ENCODE results near the gene POLR1A. TPM values are rescaled to one million over a fixed set of nuclear protein-coding genes. Genes with fewer than 3 reads are reported as not detected.

The POLR1A gene
- total RNA-seq, 1 donor, result 17.4 TPM

DNA sequence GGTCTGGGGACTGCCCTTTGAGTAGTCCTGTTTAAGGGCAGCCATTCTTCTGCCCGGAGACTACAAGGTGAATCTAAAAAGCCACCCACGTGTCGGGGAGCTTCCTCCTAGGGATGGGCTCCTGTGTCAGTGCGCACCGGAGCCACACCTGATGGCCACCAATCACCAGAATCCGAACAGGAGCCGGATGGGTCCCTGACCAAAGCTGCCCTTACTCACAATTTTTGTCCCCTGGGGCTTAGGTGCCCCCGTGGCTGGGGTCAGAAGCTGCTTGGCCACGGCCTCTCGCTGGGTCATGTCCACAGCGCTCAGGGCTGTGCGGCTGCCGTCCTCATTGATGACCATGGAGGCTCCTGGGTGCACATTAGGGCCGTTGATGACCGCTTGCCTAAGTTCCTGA lies 30.9 kb downstream of the POLR1A start:
- no peak for DNase-seq (ENCODE audit: insufficient read length, low spot score, missing footprints)

DNA sequence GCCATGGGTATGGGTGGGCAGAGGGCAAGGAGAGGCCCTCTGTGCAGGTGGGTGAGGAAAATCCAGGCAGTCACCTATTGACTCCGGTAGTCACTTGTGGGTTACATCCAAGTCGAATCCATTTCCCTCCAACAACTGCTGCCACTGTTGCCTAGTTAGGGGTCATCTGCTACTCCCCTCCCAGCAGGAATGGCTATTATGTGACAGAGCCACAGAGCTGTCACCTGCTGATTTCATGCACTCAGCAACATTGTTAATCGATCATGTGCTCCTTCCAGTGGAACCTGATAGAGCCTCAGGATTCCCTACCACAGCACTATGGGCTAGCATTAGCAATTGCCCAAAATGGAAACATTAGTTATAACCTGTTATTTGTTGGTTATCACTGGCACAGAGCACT lies 31.4 kb downstream of the POLR1A start:
- DNase-seq (ENCODE audit: insufficient read length, low spot score, missing footprints), result no peak
- H3K27ac ChIP-seq (ENCODE audit: low read depth, low read length), result no peak overlapping the region
- no peaks in the 10 kb centered on the region for H3K9me3 ChIP-seq (ENCODE audit: low read depth, low read length)
- no peaks in the 10 kb centered on the region for H3K27me3 ChIP-seq (ENCODE audit: insufficient read depth, low read length)
- H3K79me2 ChIP-seq (ENCODE audit: insufficient read depth, low read length), result no peaks in the 10 kb centered on the region
- peaks cover 22% of the 10 kb centered on the region for H3K4me1 ChIP-seq (ENCODE audit: insufficient read depth, low read length)
- H3K36me3 ChIP-seq (ENCODE audit: insufficient read depth, low read length), result peaks cover 60% of the 10 kb centered on the region
- no peak overlapping the region for H3K4me2 ChIP-seq (ENCODE audit: insufficient read depth, low read length)
- TF ChIP-seq, protein P1, sequence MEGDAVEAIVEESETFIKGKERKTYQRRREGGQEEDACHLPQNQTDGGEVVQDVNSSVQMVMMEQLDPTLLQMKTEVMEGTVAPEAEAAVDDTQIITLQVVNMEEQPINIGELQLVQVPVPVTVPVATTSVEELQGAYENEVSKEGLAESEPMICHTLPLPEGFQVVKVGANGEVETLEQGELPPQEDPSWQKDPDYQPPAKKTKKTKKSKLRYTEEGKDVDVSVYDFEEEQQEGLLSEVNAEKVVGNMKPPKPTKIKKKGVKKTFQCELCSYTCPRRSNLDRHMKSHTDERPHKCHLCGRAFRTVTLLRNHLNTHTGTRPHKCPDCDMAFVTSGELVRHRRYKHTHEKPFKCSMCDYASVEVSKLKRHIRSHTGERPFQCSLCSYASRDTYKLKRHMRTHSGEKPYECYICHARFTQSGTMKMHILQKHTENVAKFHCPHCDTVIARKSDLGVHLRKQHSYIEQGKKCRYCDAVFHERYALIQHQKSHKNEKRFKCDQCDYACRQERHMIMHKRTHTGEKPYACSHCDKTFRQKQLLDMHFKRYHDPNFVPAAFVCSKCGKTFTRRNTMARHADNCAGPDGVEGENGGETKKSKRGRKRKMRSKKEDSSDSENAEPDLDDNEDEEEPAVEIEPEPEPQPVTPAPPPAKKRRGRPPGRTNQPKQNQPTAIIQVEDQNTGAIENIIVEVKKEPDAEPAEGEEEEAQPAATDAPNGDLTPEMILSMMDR (IDR thresholded peaks at IDR 0.05; ENCODE audit: extremely low read depth, low read depth, low read length), result no peak
- H3K4me3 ChIP-seq (ENCODE audit: insufficient read depth, low read length), result no peak overlapping the region
- H4K20me1 ChIP-seq (ENCODE audit: insufficient read depth, low read length), result peaks cover 4% of the 10 kb centered on the region
- H2AFZ ChIP-seq (ENCODE audit: low read length), result no peak overlapping the region

More for the DNA sequence above, 30.9 kb downstream of the POLR1A start:
- Histone ChIP-seq H2AFZ (ENCODE audit: low read length) (no peak overlapping the region), H3K9me3 (ENCODE audit: low read depth, low read length) (no peaks in the 10 kb centered on the region), H3K27me3 (ENCODE audit: insufficient read depth, low read length) (no peaks in the 10 kb centered on the region), H3K79me2 (ENCODE audit: insufficient read depth, low read length) (no peaks in the 10 kb centered on the region), H3K36me3 (ENCODE audit: insufficient read depth, low read length) (peaks cover 58% of the 10 kb centered on the region), H3K27ac (ENCODE audit: low read depth, low read length) (no peak overlapping the region), H3K4me1 (ENCODE audit: insufficient read depth, low read length) (peaks cover 18% of the 10 kb centered on the region), H4K20me1 (ENCODE audit: insufficient read depth, low read length) (peaks cover 5% of the 10 kb centered on the region), H3K4me3 (ENCODE audit: insufficient read depth, low read length) (no peak overlapping the region), H3K4me2 (ENCODE audit: insufficient read depth, low read length) (no peak overlapping the region)
- TF ChIP-seq, protein P1 (IDR thresholded peaks at IDR 0.05; ENCODE audit: extremely low read depth, low read depth, low read length), result no peak

DNA sequence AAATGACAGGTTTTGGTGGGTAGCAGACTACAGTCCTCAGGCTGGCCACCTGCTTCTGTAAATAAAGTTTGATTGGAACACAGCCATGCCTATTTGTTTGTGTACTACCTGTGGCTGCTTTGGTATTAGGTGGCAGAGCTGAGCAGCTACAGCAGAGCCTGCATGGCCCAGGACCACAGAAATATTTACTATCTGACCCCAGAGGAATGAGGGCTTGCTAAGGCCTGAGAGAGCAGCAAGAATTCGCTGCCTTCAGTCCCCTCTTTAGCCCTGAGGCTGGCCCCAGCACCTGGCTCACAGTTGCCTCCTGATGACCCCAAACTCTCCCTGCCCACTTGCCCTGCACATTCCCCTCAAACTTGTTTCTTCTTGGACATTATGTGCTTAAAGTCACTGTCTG lies 32.5 kb downstream of the POLR1A start:
- H2AFZ ChIP-seq (ENCODE audit: low read length), result no peak overlapping the region
- H3K36me3 ChIP-seq (ENCODE audit: insufficient read depth, low read length), result peaks cover 61% of the 10 kb centered on the region
- TF ChIP-seq, protein P1 (IDR thresholded peaks at IDR 0.05; ENCODE audit: extremely low read depth, low read depth, low read length), result no peak
- no peak for DNase-seq (ENCODE audit: insufficient read length, low spot score, missing footprints)
- peak overlapping the region; percentile 98 for H3K27ac ChIP-seq (ENCODE audit: low read depth, low read length)
- no peaks in the 10 kb centered on the region for H3K79me2 ChIP-seq (ENCODE audit: insufficient read depth, low read length)
- H3K4me3 ChIP-seq (ENCODE audit: insufficient read depth, low read length), result no peak overlapping the region
- no peak overlapping the region for H3K4me2 ChIP-seq (ENCODE audit: insufficient read depth, low read length)
- peaks cover 32% of the 10 kb centered on the region for H3K4me1 ChIP-seq (ENCODE audit: insufficient read depth, low read length)
- no peaks in the 10 kb centered on the region for H3K27me3 ChIP-seq (ENCODE audit: insufficient read depth, low read length)
- H3K9me3 ChIP-seq (ENCODE audit: low read depth, low read length), result no peaks in the 10 kb centered on the region
- no peaks in the 10 kb centered on the region for H4K20me1 ChIP-seq (ENCODE audit: insufficient read depth, low read length)

DNA sequence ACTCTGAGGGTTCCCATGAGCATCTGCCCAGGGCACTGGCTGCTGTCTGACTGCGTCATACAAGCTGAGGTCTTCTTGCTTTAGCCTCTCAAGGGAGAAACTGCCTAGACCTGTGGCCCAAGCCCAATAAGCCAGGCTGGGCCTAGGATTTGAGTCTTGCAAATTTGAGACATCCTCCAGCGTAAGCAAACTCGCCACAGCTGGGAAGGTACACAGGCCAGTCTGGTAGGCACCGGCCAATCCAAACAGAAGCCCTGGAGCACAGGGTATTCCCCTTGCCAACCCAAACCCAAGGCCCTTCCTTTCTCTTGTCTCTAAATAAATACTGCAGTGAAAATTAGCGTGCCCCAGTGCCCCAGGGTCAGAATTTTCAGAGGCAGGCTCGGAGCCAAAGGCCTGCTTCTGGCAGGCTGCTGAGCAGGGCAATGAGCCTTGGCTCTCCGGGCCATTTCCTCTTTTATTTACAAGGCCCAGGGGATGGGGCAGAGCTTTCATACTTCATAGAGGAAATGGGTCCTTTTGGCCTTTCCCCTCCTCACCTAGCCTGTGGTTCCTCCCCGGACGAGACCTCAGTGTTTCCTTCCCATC lies 33.3 kb downstream of the POLR1A start:
- peaks cover 32% of the 10 kb centered on the region for H3K4me1 ChIP-seq (ENCODE audit: insufficient read depth, low read length)
- no peaks in the 10 kb centered on the region for H3K79me2 ChIP-seq (ENCODE audit: insufficient read depth, low read length)
- no peaks in the 10 kb centered on the region for H4K20me1 ChIP-seq (ENCODE audit: insufficient read depth, low read length)
- peaks cover 60% of the 10 kb centered on the region for H3K36me3 ChIP-seq (ENCODE audit: insufficient read depth, low read length)
- H3K27ac ChIP-seq (ENCODE audit: low read depth, low read length), result peak overlapping the region; percentile 98
- H3K27me3 ChIP-seq (ENCODE audit: insufficient read depth, low read length), result no peaks in the 10 kb centered on the region
- DNase-seq (ENCODE audit: insufficient read length, low spot score, missing footprints), result peak; percentile 90
- H3K4me3 ChIP-seq (ENCODE audit: insufficient read depth, low read length), result peak overlapping the region; percentile 18
- TF ChIP-seq, protein P1 (IDR thresholded peaks at IDR 0.05; ENCODE audit: extremely low read depth, low read depth, low read length), result no peak
- peak overlapping the region; percentile 45 for H3K4me2 ChIP-seq (ENCODE audit: insufficient read depth, low read length)
- H2AFZ ChIP-seq (ENCODE audit: low read length), result no peak overlapping the region
- H3K9me3 ChIP-seq (ENCODE audit: low read depth, low read length), result no peaks in the 10 kb centered on the region
